NCI-H510A treated with DMSO at 0.1 percent for 48 hours (cell line): ENCODE data around the gene RTP1.

Experiments
- DNase-seq: peaks from one replicate; lab custom pipeline; 2025; lab: John Stamatoyannopoulos, UW

The RTP1 gene

DNA sequence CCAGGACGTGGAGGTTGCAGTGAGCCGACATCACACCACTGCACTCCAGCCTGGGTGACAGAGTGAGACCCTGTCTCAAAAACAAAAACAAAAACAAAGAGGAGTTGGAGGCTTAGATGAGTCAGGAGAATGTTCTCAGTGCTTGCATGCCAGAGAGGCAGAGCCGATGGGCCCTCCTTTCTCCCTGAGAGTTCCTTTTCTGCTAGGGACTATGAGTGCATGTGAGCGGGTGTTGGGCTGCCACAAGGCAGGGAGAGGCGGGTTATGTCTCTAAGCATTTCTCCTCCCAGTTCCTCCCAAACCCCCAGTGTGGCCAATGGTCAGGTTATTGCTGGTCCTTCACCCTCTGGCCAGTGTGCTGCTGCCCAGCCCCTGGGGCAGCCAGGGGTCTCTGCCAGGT is 45.1 kb downstream of the RTP1 start:
- DNase-seq = no peak

- DNase-seq = no peak
Observed at GRCh38 chr3:187242900-187243299, 45.6 kb downstream of the RTP1 start.

DNA sequence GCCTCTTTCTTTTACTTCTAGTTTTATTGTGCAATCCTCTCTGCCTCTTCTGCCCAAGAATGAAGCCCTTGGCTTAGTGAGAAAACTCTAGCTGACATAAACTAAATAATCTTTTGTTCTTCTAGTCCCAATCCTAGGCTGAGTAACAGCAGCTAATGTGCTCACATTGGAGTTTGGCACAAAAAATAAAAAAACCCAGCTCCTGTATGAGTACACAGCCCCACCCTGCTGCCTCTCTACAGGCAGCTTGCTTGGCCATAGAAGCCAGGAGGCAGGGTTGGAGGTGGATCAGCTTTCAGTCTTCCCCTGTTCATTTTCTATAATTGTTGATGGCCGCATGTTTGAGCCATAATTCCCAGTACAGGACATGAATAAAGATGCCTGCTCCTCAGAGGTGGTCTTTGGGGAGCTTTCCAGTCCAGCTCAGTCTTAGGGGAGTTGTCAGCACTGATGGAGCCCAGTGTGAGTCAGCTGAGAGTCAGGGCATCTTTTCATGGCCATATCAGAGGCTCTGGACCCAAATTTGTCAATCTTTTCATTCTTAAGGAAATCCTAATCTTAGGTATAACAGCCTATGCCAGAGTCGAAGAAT is 46.7 kb downstream of the RTP1 start:
- no peak for DNase-seq

- no peak for DNase-seq
Observed at GRCh38 chr3:187247398-187247797, 50.1 kb downstream of the RTP1 start.
